GM23338 (cell line): ENCODE data around the gene RET. TPM values are rescaled to one million over a fixed set of nuclear protein-coding genes. Genes with fewer than 3 reads are reported as not detected.

Experiments used
- ATAC-seq: fragments of 200-7000 bp; cut with Tn5 transposase; 3 replicates; pipeline ENCODE4 v1.9.1; 2020
- DNase-seq: peaks from one replicate; pipeline ENCODE4 v3.0.0-alpha.2; 2015; ENCODE audit warnings: low spot score
- H2AFZ ChIP-seq: fragments of 200-600 bp; sonication (generic); 2 replicates; pipeline ENCODE4 v1.8.0; 2016; ENCODE audit warnings: antibody characterized with exemption, mild to moderate bottlenecking, moderate library complexity
- H3F3A ChIP-seq: fragments of 200-600 bp; sonication (generic); replicated peaks from 2 replicates; pipeline ENCODE4 v1.8.0; 2017; ENCODE audit warnings: antibody characterized with exemption, mixed run types, low read depth
- H3K27ac ChIP-seq: fragments of 200-600 bp; sonication (generic); 2 replicates; pipeline ENCODE4 v1.6.1; 2016; ENCODE audit warnings: low read depth
- H3K27me3 ChIP-seq: fragments of 200-600 bp; sonication (generic); 2 replicates; pipeline ENCODE4 v1.8.0; 2016; ENCODE audit warnings: mild to moderate bottlenecking, mixed run types, moderate library complexity; ENCODE audit not compliant: insufficient read depth
- H3K36me3 ChIP-seq: fragments of 200-600 bp; sonication (generic); 2 replicates; pipeline ENCODE4 v1.8.0; 2016; ENCODE audit warnings: mild to moderate bottlenecking; ENCODE audit not compliant: insufficient read depth
- H3K4me1 ChIP-seq: fragments of 200-600 bp; sonication (generic); 2 replicates; pipeline ENCODE4 v1.8.0; 2016; ENCODE audit warnings: mild to moderate bottlenecking, moderate library complexity; ENCODE audit not compliant: insufficient read depth
- H3K4me2 ChIP-seq: fragments of 200-600 bp; sonication (generic); 2 replicates; pipeline ENCODE4 v1.7.1; 2017; ENCODE audit warnings: mixed run types
- H3K4me3 ChIP-seq: fragments of 200-600 bp; sonication (generic); 2 replicates; pipeline ENCODE4 v1.6.1; 2016; ENCODE audit warnings: mixed run types
- H3K79me2 ChIP-seq: fragments of 200-600 bp; sonication (generic); replicated peaks from 2 replicates; pipeline ENCODE4 v1.8.0; 2017; ENCODE audit warnings: mild to moderate bottlenecking; ENCODE audit not compliant: insufficient read depth
- H3K9me2 ChIP-seq: fragments of 200-600 bp; sonication (generic); 2 replicates; pipeline ENCODE4 v1.8.0; 2017; ENCODE audit not compliant: insufficient read depth
- H4K20me1 ChIP-seq: fragments of 200-600 bp; sonication (generic); replicated peaks from 2 replicates; pipeline ENCODE4 v1.8.0; 2017; ENCODE audit warnings: mild to moderate bottlenecking; ENCODE audit not compliant: insufficient read depth
- H3K27ac Mint-ChIP-seq: 2 replicates; pipeline ENCODE4 v1.8.0; 2020; ENCODE audit warnings: inconsistent platforms, mild to moderate bottlenecking, moderate library complexity, mixed read lengths
- H3K27me3 Mint-ChIP-seq: 3 replicates; pipeline ENCODE4 v1.8.0; 2022; ENCODE audit warnings: low read depth, mild to moderate bottlenecking, moderate library complexity, mixed read lengths, inconsistent platforms; ENCODE audit not compliant: insufficient read depth, poor library complexity
- H3K36me3 Mint-ChIP-seq: 3 replicates; pipeline ENCODE4 v1.8.0; 2021; ENCODE audit warnings: low read depth, mild to moderate bottlenecking, inconsistent platforms, moderate library complexity, mixed read lengths
- H3K4me1 Mint-ChIP-seq: 3 replicates; pipeline ENCODE4 v1.8.0; 2020; ENCODE audit warnings: mild to moderate bottlenecking, inconsistent platforms, mixed read lengths
- H3K4me3 Mint-ChIP-seq: 3 replicates; pipeline ENCODE4 v1.8.0; 2021; ENCODE audit warnings: moderate library complexity, mild to moderate bottlenecking, inconsistent platforms, mixed read lengths
- H3K9me3 Mint-ChIP-seq: 3 replicates; pipeline ENCODE4 v1.8.0; 2020; ENCODE audit warnings: moderate library complexity, mild to moderate bottlenecking, inconsistent platforms, mixed read lengths
- CTCF ChIP-seq, 2 experiments: fragments of 200-600 bp in 1 of 2; sonication (generic) in 1 of 2; conservative IDR thresholded peaks; 2 replicates each; pipeline versions ENCODE4 v1.5.1 to v1.6.1; 2016 to 2017; ENCODE audit warnings: antibody characterized with exemption in 2 of 2, low read depth in 2 of 2, mild to moderate bottlenecking in 2 of 2, moderate library complexity in 1 of 2
- ETS1 ChIP-seq: IDR thresholded peaks from 2 replicates; pipeline ENCODE4 v1.6.1; 2016; ENCODE audit warnings: antibody characterized with exemption
- EZH2phosphoT487 ChIP-seq: fragments of 200-600 bp; sonication (generic); IDR thresholded peaks from one replicate; pipeline ENCODE4 v1.8.1; 2018; ENCODE audit warnings: antibody characterized with exemption; ENCODE audit not compliant: unreplicated experiment
- JUNB ChIP-seq: IDR thresholded peaks from one replicate; pipeline ENCODE4 v1.6.1; 2016; ENCODE audit warnings: antibody characterized with exemption; ENCODE audit not compliant: unreplicated experiment
- POLR2AphosphoS5 ChIP-seq: IDR thresholded peaks from 2 replicates; pipeline ENCODE4 v1.6.1; 2016; ENCODE audit warnings: antibody characterized with exemption, low read depth
- ZNF462 ChIP-seq: fragments of 250-450 bp; sonication (Bioruptor Pico); IDR thresholded peaks from 2 replicates; pipeline ENCODE4 v1.5.0; 2020; ENCODE audit warnings: mild to moderate bottlenecking, moderate library complexity
- polyA plus RNA-seq: library from polyadenylated mRNA; unstranded; fragments of >200 nt; fragmentation: Nextera tagmentation; extraction: Ambion mirVana; gene quantifications from 2 replicates; pipeline ENCODE4 v1.2.1, GENCODE V29; 2016
- total RNA-seq: library from RNA; depleted of rRNA; stranded (reverse); fragments of >200 nt; shearing (Covaris generic); gene quantifications from 2 replicates; pipeline ENCODE4 v1.2.3, GENCODE V29; 2014

Gene RET
- total and polyA plus RNA-seq, 2 experiments from 2014 or later: 5.5 to 9.8 TPM

- Mint-ChIP-seq H3K4me1 (peaks cover 4% of the 10 kb centered on the region; the same call in 2 of the 3 replicates), H3K27ac (no peak overlapping the region), H3K27me3 (no peaks in the 10 kb centered on the region), H3K9me3 (no peaks in the 10 kb centered on the region), H3K4me3 (no peak overlapping the region), H3K36me3 (no peaks in the 10 kb centered on the region)
- H2AFZ ChIP-seq: no peak overlapping the region
- H3K36me3 ChIP-seq: no peaks in the 10 kb centered on the region
- no peaks in the 10 kb centered on the region for H3K27me3 ChIP-seq
- H3F3A ChIP-seq: no peaks in the 10 kb centered on the region
- ATAC-seq (peak; percentile 29; the same call in 1 of the 3 replicates), DNase-seq (peak; percentile 18)
- TF ChIP-seq CTCF (conservative IDR thresholded peaks at IDR 0.05; ENCODE audit: low read depth in 2 of 2): no peak
- no peak for TF ChIP-seq ZNF462 (CRISPR knock-in tag)
- no peak for TF ChIP-seq EZH2phosphoT487
- no peak for TF ChIP-seq ETS1
- no peak for TF ChIP-seq JUNB
- TF ChIP-seq POLR2AphosphoS5: no peak
- no peak overlapping the region for H3K4me3 ChIP-seq
- H3K4me1 ChIP-seq: no peaks in the 10 kb centered on the region
- H3K9me2 ChIP-seq: no peaks in the 10 kb centered on the region
- no peak overlapping the region for H3K27ac ChIP-seq
- H3K4me2 ChIP-seq: no peak overlapping the region
- H3K79me2 ChIP-seq: peaks cover 20% of the 10 kb centered on the region
- peaks cover 3% of the 10 kb centered on the region for H4K20me1 ChIP-seq
Observed at GRCh38 chr10:43156590-43157341, 79.9 kb downstream of the RET start.
